ENCODE results near the gene PIGL. TPM values are rescaled to one million over a fixed set of nuclear protein-coding genes. Genes with fewer than 3 reads are reported as not detected.
A peak's percentile ranks its signal among the peaks of the same experiment; 100 is the strongest.

Gene PIGL
- total RNA-seq, 1 donor from 2014 or later, result 53.0 TPM

DNA sequence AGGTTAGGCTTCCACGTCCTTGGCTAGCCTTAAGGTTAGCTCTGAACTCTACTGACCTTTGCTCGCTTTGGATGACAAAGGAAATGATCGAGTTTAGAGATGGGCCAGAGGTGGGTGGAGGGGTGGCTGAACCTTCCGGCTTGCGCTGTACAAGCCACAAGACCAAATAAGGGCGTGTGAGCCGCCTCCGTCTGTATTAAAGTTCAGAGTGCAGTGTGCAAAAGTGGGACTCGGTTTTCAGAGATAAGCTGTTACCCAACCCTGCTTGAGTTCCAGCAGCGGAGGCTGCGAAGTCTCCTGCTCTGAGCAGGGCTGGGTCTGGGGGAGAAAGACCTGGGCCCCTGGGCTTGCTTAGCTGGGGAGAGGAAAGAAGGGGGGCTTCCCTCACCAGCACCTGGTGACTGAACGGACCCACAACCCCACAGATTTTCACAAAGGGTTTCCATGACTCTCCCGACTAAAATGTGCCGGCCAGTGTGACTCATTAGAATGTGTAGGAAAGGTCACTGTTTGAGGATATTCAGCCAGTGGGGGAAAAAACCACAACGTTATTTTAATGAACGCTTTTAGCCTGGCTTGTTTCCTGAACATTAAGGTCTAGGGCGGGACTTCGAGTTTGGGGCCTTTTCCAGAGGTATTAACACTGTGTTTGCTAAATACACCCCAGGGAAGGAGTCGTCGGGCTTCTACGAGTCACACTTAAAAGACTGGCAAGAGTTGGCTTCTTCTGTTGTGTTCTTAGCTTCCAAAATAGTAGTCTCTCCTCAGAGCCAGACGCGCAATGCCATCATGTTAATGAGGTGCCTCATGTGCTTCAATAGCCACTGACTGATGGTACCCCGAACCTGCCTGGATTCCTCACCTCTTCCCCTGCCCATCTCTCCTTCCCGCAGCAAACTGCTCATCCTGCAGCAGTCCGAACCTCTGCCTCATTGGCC is 69.3 kb downstream of the PIGL start:
- peak overlapping the region; percentile 7 for H3K4me3 ChIP-seq (ENCODE audit: low read depth, low read length)
- DNase-seq (ENCODE audit: low read depth), result peak; percentile 95
- TF ChIP-seq, protein P1, sequence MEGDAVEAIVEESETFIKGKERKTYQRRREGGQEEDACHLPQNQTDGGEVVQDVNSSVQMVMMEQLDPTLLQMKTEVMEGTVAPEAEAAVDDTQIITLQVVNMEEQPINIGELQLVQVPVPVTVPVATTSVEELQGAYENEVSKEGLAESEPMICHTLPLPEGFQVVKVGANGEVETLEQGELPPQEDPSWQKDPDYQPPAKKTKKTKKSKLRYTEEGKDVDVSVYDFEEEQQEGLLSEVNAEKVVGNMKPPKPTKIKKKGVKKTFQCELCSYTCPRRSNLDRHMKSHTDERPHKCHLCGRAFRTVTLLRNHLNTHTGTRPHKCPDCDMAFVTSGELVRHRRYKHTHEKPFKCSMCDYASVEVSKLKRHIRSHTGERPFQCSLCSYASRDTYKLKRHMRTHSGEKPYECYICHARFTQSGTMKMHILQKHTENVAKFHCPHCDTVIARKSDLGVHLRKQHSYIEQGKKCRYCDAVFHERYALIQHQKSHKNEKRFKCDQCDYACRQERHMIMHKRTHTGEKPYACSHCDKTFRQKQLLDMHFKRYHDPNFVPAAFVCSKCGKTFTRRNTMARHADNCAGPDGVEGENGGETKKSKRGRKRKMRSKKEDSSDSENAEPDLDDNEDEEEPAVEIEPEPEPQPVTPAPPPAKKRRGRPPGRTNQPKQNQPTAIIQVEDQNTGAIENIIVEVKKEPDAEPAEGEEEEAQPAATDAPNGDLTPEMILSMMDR (IDR thresholded peaks at IDR 0.05; ENCODE audit: insufficient read depth, low read length, poor library complexity, severe bottlenecking), result no peak
- no peaks in the 10 kb centered on the region for H3K27me3 ChIP-seq (ENCODE audit: control insufficient read depth, insufficient read depth, low read length)
- no peaks in the 10 kb centered on the region for H3K36me3 ChIP-seq (ENCODE audit: control insufficient read depth, insufficient read depth, low read length)

DNA sequence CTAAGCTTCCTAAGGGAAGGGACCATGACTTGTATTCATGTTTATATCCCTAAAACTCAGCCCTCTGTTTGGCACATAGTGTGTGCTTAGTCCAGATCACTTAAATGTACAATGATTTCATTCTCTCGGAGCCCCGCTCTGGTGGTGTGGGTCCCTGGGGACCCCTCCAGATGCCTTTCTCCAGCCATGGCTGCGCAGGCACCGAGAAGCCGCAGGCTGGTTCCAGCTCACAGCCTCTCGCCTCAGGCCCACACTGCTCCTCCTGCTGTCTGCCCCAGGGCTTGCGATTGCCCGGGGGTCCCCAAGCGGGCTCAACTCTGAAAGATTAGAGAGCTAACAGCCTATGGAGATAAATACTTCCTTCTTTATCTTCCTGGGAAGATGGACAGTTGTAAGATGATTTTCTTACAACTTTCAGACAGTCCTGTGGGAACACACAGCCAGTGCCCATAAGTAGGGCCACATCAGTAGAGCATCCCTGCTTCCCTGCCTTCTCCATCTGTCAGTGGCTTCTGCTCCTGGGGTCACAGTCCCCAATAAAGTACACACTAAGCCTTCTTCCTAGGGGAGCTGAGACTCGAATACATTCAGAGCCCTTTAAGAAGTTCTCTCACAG is 70.0 kb downstream of the PIGL start:
- Histone ChIP-seq H3K36me3 (ENCODE audit: control insufficient read depth, insufficient read depth, low read length) (no peaks in the 10 kb centered on the region), H3K4me3 (ENCODE audit: low read depth, low read length) (no peak overlapping the region), H3K27me3 (ENCODE audit: control insufficient read depth, insufficient read depth, low read length) (no peaks in the 10 kb centered on the region)
- TF ChIP-seq, protein P1 (IDR thresholded peaks at IDR 0.05; ENCODE audit: insufficient read depth, low read length, poor library complexity, severe bottlenecking), result no peak
- DNase-seq (ENCODE audit: low read depth), result no peak

DNA sequence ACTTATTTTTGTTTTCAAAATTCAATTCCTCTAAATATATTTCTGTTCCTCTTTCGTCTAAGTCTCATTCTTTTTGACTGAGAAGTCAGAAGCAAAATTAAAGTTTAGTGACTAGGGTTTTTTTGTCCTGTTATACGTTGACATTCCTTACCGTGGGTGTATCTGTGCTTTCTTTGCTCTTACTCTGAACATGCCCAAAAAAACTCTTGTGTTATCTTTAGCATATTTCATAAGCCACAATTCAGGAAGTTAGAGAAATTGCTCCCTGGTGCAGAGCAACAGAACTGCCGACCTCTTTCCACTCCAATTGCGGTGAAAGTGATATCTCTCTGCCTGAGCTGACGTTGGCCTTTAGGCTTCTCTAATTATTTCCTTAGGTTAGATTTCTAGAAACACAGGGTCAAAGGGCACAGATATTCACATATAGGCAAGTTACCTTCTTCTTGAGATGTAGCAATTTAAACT is 70.6 kb downstream of the PIGL start:
- H3K4me3 ChIP-seq (ENCODE audit: low read depth, low read length), result no peak overlapping the region
- TF ChIP-seq, protein P1 (IDR thresholded peaks at IDR 0.05; ENCODE audit: insufficient read depth, low read length, poor library complexity, severe bottlenecking), result no peak
- H3K27me3 ChIP-seq (ENCODE audit: control insufficient read depth, insufficient read depth, low read length), result no peaks in the 10 kb centered on the region
- no peak for DNase-seq (ENCODE audit: low read depth)
- H3K36me3 ChIP-seq (ENCODE audit: control insufficient read depth, insufficient read depth, low read length), result no peaks in the 10 kb centered on the region

DNA sequence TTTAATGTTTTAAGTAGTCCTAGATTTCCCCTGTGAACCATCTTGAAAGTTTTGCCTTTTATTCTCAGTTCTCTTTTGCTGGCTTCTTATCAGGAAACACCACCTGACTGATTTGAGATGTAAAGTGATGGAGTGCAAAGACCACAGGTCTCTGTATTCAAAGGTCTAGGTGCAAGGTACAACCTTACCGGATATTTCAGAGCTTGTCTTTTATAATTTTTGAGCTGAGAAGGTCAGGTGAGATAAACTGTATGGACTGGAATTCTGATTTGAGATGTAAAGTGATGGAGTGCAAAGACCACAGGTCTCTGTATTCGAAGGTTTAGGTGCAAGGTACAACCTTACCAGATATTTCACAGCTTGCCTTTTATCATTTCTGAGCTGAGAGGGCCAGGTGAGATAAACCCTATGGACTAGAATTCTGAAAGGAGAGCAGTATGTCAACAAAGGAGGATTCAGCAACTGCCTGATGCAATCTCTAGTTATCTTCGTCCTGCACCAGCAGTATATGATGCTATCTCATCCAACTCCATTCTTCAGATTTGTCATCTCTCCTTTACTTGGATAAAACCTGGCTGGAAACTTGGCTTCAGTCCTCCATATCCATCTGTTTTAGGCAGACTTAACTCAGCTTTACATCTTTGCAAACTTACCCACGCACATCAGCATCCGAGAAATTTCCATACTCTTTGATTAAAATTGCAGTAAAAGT is 72.0 kb downstream of the PIGL start:
- TF ChIP-seq, protein P1 (IDR thresholded peaks at IDR 0.05; ENCODE audit: insufficient read depth, low read length, poor library complexity, severe bottlenecking), result no peak

DNA sequence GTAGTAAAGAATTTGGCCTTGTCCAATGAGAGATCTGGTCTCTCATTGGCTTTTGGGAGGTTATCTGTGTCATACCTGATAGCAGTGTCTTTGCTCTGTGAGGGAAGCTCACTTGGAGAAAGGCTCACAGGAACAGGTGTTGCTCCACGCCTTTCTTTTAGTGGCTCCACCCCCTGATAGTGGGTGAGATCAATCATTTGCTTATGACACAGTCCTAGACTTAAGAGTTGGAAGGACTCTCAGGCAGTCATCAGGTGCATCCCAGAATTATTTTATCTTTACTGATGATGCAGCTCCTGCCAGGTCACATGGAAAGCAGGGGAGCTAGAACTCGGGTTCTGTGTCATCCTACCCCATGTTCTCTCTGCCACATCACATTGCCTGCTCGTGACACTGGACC is 76.9 kb downstream of the PIGL start:
- TF ChIP-seq, protein P1 (IDR thresholded peaks at IDR 0.05; ENCODE audit: insufficient read depth, low read length, poor library complexity, severe bottlenecking), result no peak
- no peak for DNase-seq (ENCODE audit: low read depth)
- no peak overlapping the region for H3K4me3 ChIP-seq (ENCODE audit: low read depth, low read length)
- H3K27me3 ChIP-seq (ENCODE audit: control insufficient read depth, insufficient read depth, low read length), result no peaks in the 10 kb centered on the region
- H3K36me3 ChIP-seq (ENCODE audit: control insufficient read depth, insufficient read depth, low read length), result no peaks in the 10 kb centered on the region

More for the DNA sequence above, 72.0 kb downstream of the PIGL start:
- no peaks in the 10 kb centered on the region for H3K36me3 ChIP-seq (ENCODE audit: control insufficient read depth, insufficient read depth, low read length)
- H3K27me3 ChIP-seq (ENCODE audit: control insufficient read depth, insufficient read depth, low read length), result no peaks in the 10 kb centered on the region
- DNase-seq (ENCODE audit: low read depth), result no peak
- H3K4me3 ChIP-seq (ENCODE audit: low read depth, low read length), result no peak overlapping the region

Data from kidney epithelial cell (primary cell).